GM19395 (cell line): ENCODE data around the gene MAPKAPK5.
"Not testable (repeated sequence)": the region's sequence is repeated elsewhere in the genome, so short reads cannot be mapped to it uniquely, and the experiment has no call there.

Experiments used
- ATAC-seq: cut with Tn5 transposase; IDR thresholded peaks from one replicate; pipeline ENCODE4 v1.9.1; 2021; ENCODE audit warnings: mild to moderate bottlenecking, moderate library complexity; ENCODE audit not compliant: unreplicated experiment

Gene MAPKAPK5

DNA sequence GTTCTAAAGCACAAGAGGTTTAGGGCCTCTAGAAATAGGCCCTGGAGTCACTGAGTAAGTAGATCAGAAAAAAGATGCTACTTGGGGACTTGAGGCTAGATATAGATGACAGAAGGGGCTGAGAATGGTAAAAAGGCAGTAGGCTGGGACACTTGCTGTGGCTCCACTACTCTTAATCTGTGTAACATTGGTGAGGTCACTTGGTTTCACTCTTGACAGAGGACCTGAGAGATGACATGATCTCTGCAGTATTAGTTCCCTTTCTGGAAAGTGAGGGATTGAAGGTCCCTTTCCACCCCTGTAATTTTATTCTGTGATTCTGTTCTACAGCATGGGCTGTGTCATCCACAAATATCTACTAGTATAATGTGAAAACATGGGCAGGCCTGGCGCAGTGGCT, 39.7 kb downstream of the MAPKAPK5 start:
- ATAC-seq = no peak

DNA sequence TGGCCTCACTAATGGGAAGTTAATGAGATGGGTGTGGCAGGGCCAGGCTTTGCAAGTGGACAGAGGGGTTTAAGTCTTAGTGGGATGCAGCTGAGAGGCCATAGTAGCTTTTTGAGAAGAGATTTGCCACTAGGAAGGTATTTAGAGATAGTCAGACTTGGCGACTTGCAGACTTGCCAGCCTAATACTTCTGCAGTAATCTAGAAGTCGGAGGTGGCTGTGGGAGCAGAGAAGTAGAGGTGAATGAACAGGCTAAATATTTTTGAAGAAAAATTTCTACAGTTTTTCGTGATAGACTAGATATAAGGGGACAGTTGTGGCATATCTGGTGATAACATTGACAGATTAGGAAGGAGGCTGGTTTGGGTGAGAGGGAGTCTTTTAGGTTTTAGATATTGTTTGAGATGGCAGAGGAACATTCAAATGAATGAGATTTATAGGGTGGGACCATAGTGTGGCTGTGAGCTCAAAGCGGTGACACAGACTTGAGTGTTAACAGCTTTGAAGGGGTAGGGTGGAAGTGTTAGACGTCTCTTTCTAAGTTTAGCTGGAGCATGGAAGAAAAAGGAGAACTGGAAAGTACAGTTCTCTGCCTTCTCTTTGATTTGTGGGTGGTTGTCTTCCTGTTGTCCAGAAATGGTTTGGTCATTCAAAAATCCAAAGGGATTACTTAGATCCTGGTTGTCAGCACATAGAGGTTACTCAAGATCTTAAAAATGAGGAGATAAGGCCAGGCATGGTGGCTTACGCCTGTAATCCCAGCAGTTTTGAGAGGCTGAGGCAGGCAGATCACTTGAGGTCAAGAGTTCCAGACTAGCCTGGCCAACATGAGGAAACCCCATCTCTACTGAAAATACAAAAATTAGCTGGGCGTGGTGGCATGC, 44.9 kb downstream of the MAPKAPK5 start:
- no peak for ATAC-seq

- no peak for ATAC-seq
These were observed 46.1 kb downstream of the MAPKAPK5 start for GRCh38 chr12:111887926-111888745.

DNA sequence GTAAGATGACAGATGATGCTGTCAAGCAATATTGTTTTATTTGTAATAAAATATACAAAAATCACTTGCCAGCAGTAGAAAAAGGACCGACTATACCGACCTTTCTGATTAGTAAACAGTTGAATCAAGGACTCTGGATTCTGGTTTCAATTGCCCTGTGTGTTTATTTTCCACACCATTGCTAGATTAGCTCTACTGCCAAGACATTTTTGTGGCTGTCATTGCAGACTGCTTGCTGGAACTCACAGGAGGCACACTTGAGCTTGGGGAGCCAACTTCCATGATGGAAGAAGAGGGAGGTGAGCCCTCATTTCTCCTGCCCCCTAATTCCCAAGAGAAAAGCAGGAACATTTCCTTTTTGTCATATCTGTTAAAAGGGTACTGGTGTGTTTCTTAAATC, 51.3 kb downstream of the MAPKAPK5 start:
- no peak for ATAC-seq

GRCh38 chr12:111894556-111894955, 52.5 kb downstream of the MAPKAPK5 start:
- no peak for ATAC-seq

DNA sequence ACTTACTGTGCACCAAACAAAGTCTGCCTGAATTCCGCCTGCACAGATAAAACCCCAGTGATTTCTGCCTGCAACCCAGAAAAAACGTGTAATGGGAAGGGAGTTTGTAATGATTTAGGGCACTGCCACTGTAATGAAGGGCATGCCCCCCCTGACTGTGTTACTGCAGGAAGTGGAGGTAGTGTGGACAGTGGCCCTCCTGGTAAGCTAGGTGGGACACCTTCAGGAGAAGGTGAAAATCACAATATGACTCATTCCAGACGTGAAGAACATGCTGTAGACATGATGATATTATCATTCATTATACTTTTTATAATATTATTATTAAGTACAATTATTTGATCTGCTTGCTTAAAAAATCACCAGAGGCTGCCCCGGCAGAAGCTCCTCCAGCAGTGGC, 59.2 kb downstream of the MAPKAPK5 start:
- no peak for ATAC-seq

DNA sequence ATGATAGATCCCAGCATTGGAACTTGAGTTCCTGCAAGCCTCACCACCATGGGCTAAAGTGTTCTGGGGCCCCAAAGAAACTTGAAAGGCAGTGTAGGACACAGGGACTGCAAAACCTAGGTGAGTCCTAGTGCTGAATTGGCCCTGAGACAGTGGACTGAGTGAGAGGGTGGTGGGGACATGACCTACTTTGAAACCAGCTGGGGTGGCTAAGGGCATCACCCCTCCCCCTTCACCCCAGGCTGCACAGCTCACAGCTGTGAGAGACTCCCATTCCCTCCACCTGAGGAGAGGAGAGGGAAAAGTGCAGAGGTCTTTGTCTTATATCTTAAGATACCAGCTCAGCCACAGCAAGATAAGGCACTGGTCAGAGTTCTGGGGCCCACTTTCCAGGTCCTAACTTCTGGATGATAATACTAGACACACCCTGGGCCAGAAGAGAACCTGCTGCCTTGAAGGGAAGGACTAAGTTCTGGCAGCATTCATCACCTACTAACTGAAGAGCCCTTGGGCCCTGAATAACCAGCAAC, 62.5 kb downstream of the MAPKAPK5 start:
- ATAC-seq = no peak

- no peak for ATAC-seq
These were observed 63.5 kb downstream of the MAPKAPK5 start for GRCh38 chr12:111905502-111905901.

DNA sequence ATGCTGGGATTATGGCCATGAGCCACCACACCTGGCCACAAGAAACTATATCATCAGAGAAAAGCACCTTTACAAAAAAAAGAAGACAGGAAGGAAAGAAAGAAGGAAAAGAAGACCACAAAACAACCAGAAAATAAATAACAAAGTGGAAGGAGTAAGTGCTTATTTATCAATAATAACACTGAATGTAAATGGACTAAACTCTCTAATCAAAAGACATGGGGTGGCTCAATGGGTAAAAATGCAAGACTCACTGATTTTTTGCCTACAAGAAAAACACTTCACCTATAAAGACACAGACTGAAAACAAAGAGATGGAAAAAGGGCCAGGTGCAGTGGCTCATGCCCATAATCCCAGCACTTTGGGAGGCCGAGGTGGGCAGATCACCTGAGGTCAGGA, 65.7 kb downstream of the MAPKAPK5 start:
- no peak for ATAC-seq

- ATAC-seq = no peak
These were observed 83.1 kb downstream of the MAPKAPK5 start for GRCh38 chr12:111925171-111925570.

- no peak for ATAC-seq
These were observed 84.6 kb downstream of the MAPKAPK5 start for GRCh38 chr12:111926631-111927030.

DNA sequence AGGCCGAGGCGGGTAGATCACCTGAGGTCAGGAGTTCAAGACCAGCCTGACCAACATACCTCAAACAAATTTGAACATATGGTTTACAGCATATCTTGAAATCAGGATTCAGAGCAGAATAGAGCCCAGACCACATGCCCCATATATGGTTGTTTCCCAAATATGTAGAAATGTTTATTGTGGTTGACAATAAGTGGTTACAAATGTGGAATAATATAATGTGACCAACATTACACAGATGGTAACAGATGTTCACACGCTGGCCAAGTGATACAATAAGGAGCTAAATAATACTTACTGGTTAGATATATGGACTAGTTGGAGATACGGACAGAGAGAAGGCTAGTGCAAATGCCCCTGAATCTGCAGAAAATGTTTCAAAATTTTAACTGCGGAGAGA, 85.3 kb downstream of the MAPKAPK5 start:
- ATAC-seq = no peak

DNA sequence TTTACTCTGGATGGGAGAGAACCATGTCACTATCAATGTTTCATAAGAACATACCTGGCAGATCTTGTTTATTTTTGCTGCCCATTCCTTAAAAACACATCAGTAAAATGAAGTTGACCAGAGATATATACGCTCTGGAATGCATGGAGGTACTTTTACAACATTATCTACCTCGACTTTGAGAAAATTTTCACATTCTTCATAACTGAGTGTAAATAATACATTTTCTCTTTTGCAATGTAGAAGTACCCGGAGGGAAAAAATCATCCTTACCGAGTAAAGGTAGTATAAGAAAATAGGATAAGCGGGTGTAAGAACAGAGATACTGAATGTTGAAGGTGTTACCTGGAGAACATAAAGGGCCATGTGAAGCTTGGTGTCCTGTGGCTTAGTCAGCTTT, 90.2 kb downstream of the MAPKAPK5 start:
- no peak for ATAC-seq

DNA sequence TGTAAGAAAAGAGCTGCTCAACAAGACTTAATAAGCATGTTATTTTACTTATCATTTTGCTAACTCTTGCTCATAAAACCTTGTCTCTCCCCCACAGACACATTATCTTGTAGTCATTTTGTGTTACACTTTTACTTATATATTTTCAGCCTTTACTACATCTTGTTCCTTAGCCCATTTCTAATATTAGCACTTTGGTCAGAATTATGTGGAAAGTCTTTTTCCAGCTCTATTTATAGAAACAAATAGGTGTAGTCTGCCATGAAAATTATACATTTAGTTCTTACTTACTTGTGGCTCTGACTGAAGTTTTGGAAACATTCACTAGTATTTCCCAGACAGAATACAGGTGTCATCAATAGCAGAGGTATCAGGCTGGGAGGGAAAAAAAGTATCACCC, 94.8 kb downstream of the MAPKAPK5 start:
- ATAC-seq = no peak

GRCh38 chr12:111937429-111937828, 95.4 kb downstream of the MAPKAPK5 start:
- no peak for ATAC-seq

DNA sequence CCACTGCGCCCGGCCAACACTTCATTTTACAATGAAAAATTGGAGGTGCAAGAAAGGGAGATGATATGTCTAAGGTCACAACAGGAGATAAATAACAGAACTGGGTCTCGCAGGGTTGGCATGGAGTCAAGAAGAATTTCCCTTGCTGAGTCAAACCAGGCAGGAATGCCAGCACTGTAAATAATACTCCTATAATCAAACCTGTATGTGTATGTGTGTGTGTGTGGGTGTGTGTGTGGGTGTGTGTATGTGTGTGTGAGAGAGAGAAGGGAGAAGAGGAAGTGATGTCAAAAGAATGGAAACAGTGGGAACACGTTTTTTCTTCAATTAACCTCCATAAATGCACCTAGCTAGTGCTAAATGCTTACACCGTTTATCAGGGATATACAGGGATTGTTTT, 100.5 kb downstream of the MAPKAPK5 start:
- ATAC-seq = no peak

DNA sequence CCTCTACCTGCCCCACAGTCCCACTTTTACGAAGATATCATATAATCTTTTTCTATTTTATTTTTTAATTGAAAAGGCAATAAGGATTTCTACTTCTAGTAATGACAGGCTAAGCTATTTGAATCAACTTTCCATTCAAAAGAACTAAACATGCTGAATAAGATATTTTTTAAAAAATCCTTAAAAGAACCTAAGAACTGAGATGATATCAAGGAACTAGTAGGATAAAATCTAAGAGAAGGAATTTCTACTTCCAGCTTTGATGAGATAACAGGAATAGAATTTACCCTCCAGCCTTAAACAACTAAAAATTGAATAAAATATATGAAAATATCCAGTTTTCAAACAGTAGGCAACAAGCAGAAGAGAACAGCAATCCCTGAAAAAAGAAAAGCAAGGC, 101.9 kb downstream of the MAPKAPK5 start:
- ATAC-seq = no peak

GRCh38 chr12:111950961-111951676, 109.1 kb downstream of the MAPKAPK5 start:
- not testable (repeated sequence) for ATAC-seq
